Raji (cell line): ENCODE data around the gene DGCR8.
A peak's percentile ranks its signal among the peaks of the same experiment; 100 is the strongest.

Experiments used
- POLR2A ChIP-seq: IDR thresholded peaks from 2 replicates; pipeline ENCODE4 v1.6.1; 2011; ENCODE audit warnings: low read depth, low read length, control low read depth; ENCODE audit not compliant: insufficient read depth

DGCR8 gene

GRCh38 chr22:20108757-20109230, 28.8 kb downstream of the DGCR8 start:
- TF ChIP-seq POLR2A: no peak

- TF ChIP-seq POLR2A: 0 out of 2 replicates have a peak, but pooled peaks have one; percentile 25
Measured at GRCh38 chr22:20109411-20110358, 29.6 kb downstream of the DGCR8 start.

- TF ChIP-seq POLR2A: no peak
Measured at GRCh38 chr22:20110359-20110985, 30.4 kb downstream of the DGCR8 start.

- TF ChIP-seq POLR2A: no peak
Measured at GRCh38 chr22:20111045-20111688, 31.1 kb downstream of the DGCR8 start.

- no peak for TF ChIP-seq POLR2A
Measured at GRCh38 chr22:20111689-20112622, 31.9 kb downstream of the DGCR8 start.

GRCh38 chr22:20112623-20113511, 32.8 kb downstream of the DGCR8 start:
- TF ChIP-seq POLR2A: no peak

- no peak for TF ChIP-seq POLR2A
Measured at GRCh38 chr22:20113551-20114310, 33.7 kb downstream of the DGCR8 start.

- no peak for TF ChIP-seq POLR2A
Measured at GRCh38 chr22:20114506-20115475, 34.8 kb downstream of the DGCR8 start.

GRCh38 chr22:20115691-20116375, 35.8 kb downstream of the DGCR8 start, which contains the start of gene RANBP1:
RANBP1 (plus strand) TSS chr22:20116104; CDS start chr22:20116185, 81 bp downstream.
- no peak for TF ChIP-seq POLR2A

GRCh38 chr22:20116376-20116950, 36.4 kb downstream of the DGCR8 start:
- TF ChIP-seq POLR2A: no peak

- TF ChIP-seq POLR2A: peak; percentile 59; the same call in 1 of the 2 replicates
Measured at GRCh38 chr22:20116951-20117632, 37.1 kb downstream of the DGCR8 start, which contains the start of gene TRMT2A. TRMT2A (minus strand) TSS chr22:20117226; CDS start chr22:20116906, 320 bp downstream.
